HepG2 (cell line): Measurements from ENCODE around the gene PP2D1. TPM values are rescaled to one million over a fixed set of nuclear protein-coding genes. Genes with fewer than 3 reads are reported as not detected.

ENCODE experiments used
- ATAC-seq: fragments of 200-7000 bp; cut with Tn5 transposase; 3 replicates; pipeline ENCODE4 v1.9.1; 2020; ENCODE audit warnings: mild to moderate bottlenecking, moderate library complexity
- BruUV-seq: library from RNA; stranded (reverse); fragments of 400-500 nt; replicated peaks from 2 replicates; lab custom pipeline; 2021; lab: Mats Ljungman, UMichigan
- CTCF ChIA-PET: fragments of 300-600 bp; formaldehyde crosslinking; extraction: SDS; loops from one replicate; lab custom pipeline; 2021; ENCODE audit warnings: low total read pairs, inconsistent platforms, low intra/inter-chr PET ratio; lab: Yijun Ruan, JAX
- POLR2A ChIA-PET: fragments of 350-600 bp; sonication (Branson Sonifier 250); formaldehyde crosslinking; loops from one replicate; lab custom pipeline; 2020; ENCODE audit warnings: antibody characterized with exemption, inconsistent platforms; lab: Yijun Ruan, JAX
- DNase-seq: peaks from one replicate; pipeline ENCODE4 v3.0.0-alpha.2; 2015; ENCODE audit warnings: low spot score
- FAIRE-seq: peaks from 3 replicates; lab custom pipeline; 2011; peaks lifted over from hg19 to GRCh38; lab: Jason Lieb, UNC
- H2AFZ ChIP-seq: one replicate; pipeline ENCODE4 v1.6.1; 2011; ENCODE audit warnings: low read length, inconsistent platforms
- H3K27ac ChIP-seq: fragments of 300-600 bp; 3 replicates; pipeline ENCODE4 v1.8.0; 2011; ENCODE audit warnings: mixed run types, mild to moderate bottlenecking, mixed read lengths, low read length, inconsistent platforms; ENCODE audit not compliant: insufficient read depth; ENCODE audit errors: extremely low read length
- H3K27me3 ChIP-seq, 2 experiments: fragments of 200-600 bp in 1 of 2; 2 replicates in 1 of 2; 3 replicates in 1 of 2; pipeline versions ENCODE4 v1.6.0 to v1.8.0; 2011; ENCODE audit warnings: low read length in 2 of 2, mild to moderate bottlenecking in 2 of 2, moderate library complexity in 2 of 2, inconsistent platforms in 1 of 2; ENCODE audit not compliant: insufficient read depth in 2 of 2, control insufficient read depth in 1 of 2
- H3K36me3 ChIP-seq, 2 experiments: fragments of 200-600 bp in 1 of 2; replicated peaks in 1 of 2; 2 replicates in 1 of 2; 3 replicates in 1 of 2; pipeline versions ENCODE4 v1.5.1 to v1.8.0; 2011; ENCODE audit warnings: low read length in 2 of 2, inconsistent platforms in 1 of 2; ENCODE audit not compliant: insufficient read depth in 2 of 2, control insufficient read depth in 1 of 2
- H3K4me1 ChIP-seq: 2 replicates; pipeline ENCODE4 v1.5.1; 2012; ENCODE audit warnings: low read length, inconsistent platforms; ENCODE audit not compliant: insufficient read depth
- H3K4me2 ChIP-seq: 2 replicates; pipeline ENCODE4 v1.6.0; 2011; ENCODE audit warnings: low read depth, low read length, inconsistent platforms
- H3K4me3 ChIP-seq, 3 experiments: fragments of 200-600 bp in 1 of 3; sonication (generic), shearing (Covaris generic) in 1 of 3; replicated peaks in 1 of 3; 2 replicates each; pipeline ENCODE4 v1.5.1; 2011 to 2016; ENCODE audit warnings: low read length in 3 of 3, inconsistent platforms in 2 of 3, low read depth in 2 of 3, mild to moderate bottlenecking in 2 of 3, control low read depth in 1 of 3, mixed read lengths in 1 of 3; ENCODE audit not compliant: insufficient read depth in 1 of 3
- H3K79me2 ChIP-seq: one replicate; pipeline ENCODE4 v1.6.1; 2011; ENCODE audit warnings: low read length, inconsistent platforms; ENCODE audit not compliant: insufficient read depth
- H3K9ac ChIP-seq: 2 replicates; pipeline ENCODE4 v1.6.0; 2011; ENCODE audit warnings: mild to moderate bottlenecking, low read depth, low read length, inconsistent platforms; ENCODE audit not compliant: insufficient read depth
- H3K9me3 ChIP-seq: 2 replicates; pipeline ENCODE4 v1.5.1; 2012; ENCODE audit warnings: mild to moderate bottlenecking, low read length
- H4K20me1 ChIP-seq: 2 replicates; pipeline ENCODE4 v1.6.0; 2011; ENCODE audit warnings: inconsistent platforms, mild to moderate bottlenecking, low read length, moderate library complexity; ENCODE audit not compliant: insufficient read depth
- ARID2 ChIP-seq: sonication (generic); formaldehyde crosslinking; IDR thresholded peaks from 2 replicates; pipeline ENCODE4 v1.8.1; 2022; ENCODE audit warnings: mild to moderate bottlenecking, missing genetic modification reagents, borderline replicate concordance
- ATAD3A ChIP-seq: sonication (generic); formaldehyde crosslinking; IDR thresholded peaks from 2 replicates; pipeline ENCODE4 v1.4.0; 2020; ENCODE audit warnings: missing genetic modification reagents
- CHD4 ChIP-seq: fragments of 200-600 bp; sonication (generic); IDR thresholded peaks from 2 replicates; pipeline ENCODE4 v1.7.0; 2017; ENCODE audit warnings: mild to moderate bottlenecking, low read length, borderline replicate concordance
- MEIS1 ChIP-seq: sonication (generic); formaldehyde crosslinking; IDR thresholded peaks from 2 replicates; pipeline ENCODE4 v1.9.0; 2021; ENCODE audit warnings: mild to moderate bottlenecking, missing genetic modification reagents, moderate library complexity, borderline replicate concordance
- MTF1 ChIP-seq: sonication (generic); formaldehyde crosslinking; IDR thresholded peaks from 2 replicates; pipeline ENCODE4 v1.5.0; 2020; ENCODE audit warnings: missing genetic modification reagents
- MXI1 ChIP-seq: IDR thresholded peaks from 3 replicates; pipeline ENCODE4 v1.6.1; 2012; ENCODE audit warnings: low read depth, low read length, inconsistent platforms, borderline replicate concordance
- TARDBP ChIP-seq: sonication (generic); formaldehyde crosslinking; IDR thresholded peaks from 2 replicates; pipeline ENCODE4 v1.8.0; 2022; ENCODE audit warnings: mild to moderate bottlenecking, missing genetic modification reagents
- TMF1 ChIP-seq: sonication (generic); formaldehyde crosslinking; IDR thresholded peaks from 2 replicates; pipeline ENCODE4 v1.8.1; 2022; ENCODE audit warnings: low read depth, missing genetic modification reagents
- TRIM24 ChIP-seq: sonication (generic); formaldehyde crosslinking; IDR thresholded peaks from 2 replicates; pipeline ENCODE4 v1.8.0; 2022; ENCODE audit warnings: mild to moderate bottlenecking, missing genetic modification reagents
- ZNF577 ChIP-seq: sonication (generic); formaldehyde crosslinking; IDR thresholded peaks from 2 replicates; pipeline ENCODE4 v1.4.0; 2020; ENCODE audit warnings: mild to moderate bottlenecking, low read depth, missing genetic modification reagents, borderline replicate concordance
- ZNF674 ChIP-seq: sonication (generic); formaldehyde crosslinking; IDR thresholded peaks from 2 replicates; pipeline ENCODE4 v1.5.0; 2020; ENCODE audit warnings: low read depth, mild to moderate bottlenecking, missing genetic modification reagents
- ZNF768 ChIP-seq: sonication (generic); formaldehyde crosslinking; IDR thresholded peaks from 2 replicates; pipeline ENCODE4 v1.4.0; 2020; ENCODE audit warnings: missing genetic modification reagents
- WGBS: methylation state at CpG from one replicate; pipeline ENCODE4 v1.1.6; 2017; ENCODE audit warnings: low lambda C conversion rate; 5-methylcytosine and 5-hydroxymethylcytosine counted together
- in situ Hi-C: cut with HindIII; loops from 2 replicates; pipeline ENCODE4 v1.10.0; 2017; ENCODE audit warnings: low pct_unique_long_range_greater_than_20kb; ENCODE audit not compliant: extremely low pct_ligation_motif_present
- intact Hi-C: fragments of 100-400 bp; cut with micrococcal nuclease; formaldehyde crosslinking; loops from one replicate; pipeline ENCODE4 v1.10.0; 2022; ENCODE audit not compliant: unreplicated experiment
- polyA plus RNA-seq, 8 experiments: library from polyadenylated mRNA; depleted of rRNA in 3 of 8; stranded (reverse) in 7 of 8; unstranded in 1 of 8; fragments of >200 nt; fragmentation: Illumina TruSeq in 4 of 8; extraction: Trizol in 4 of 8; gene quantifications; 2 replicates each; pipeline versions ENCODE4 v1.2.1 to v1.2.3, GENCODE V29; 2011 to 2016; ENCODE audit warnings: low read depth in 4 of 8, missing spikeins in 1 of 8, mixed read lengths in 1 of 8; ENCODE audit not compliant: insufficient read depth in 1 of 8
- total RNA-seq, 5 experiments: library from RNA; depleted of rRNA; stranded (reverse); fragments of >200 nt; fragmentation: Illumina TruSeq; extraction: Trizol; gene quantifications; 2 replicates each; pipeline ENCODE4 v1.2.3, GENCODE V29; 2016; ENCODE audit warnings: low read depth in 1 of 5
- TF ChIP-seq, protein P1 (sequence below): sonication (generic); formaldehyde crosslinking; IDR thresholded peaks from 2 replicates; pipeline ENCODE4 v1.4.0; 2020; ENCODE audit warnings: missing genetic modification reagents
- TF ChIP-seq, protein P2 (sequence below): sonication (generic); formaldehyde crosslinking; IDR thresholded peaks from 2 replicates; pipeline ENCODE4 v1.4.0; 2020; ENCODE audit warnings: missing genetic modification reagents, borderline replicate concordance
- TF ChIP-seq, protein P3 (sequence below): IDR thresholded peaks from 2 replicates; pipeline ENCODE4 v1.6.1; 2012; ENCODE audit warnings: low read depth, low read length, improper control_type of control experiment
- TF ChIP-seq, protein P4 (sequence below): IDR thresholded peaks from 2 replicates; pipeline ENCODE4 v1.6.1; 2016; ENCODE audit warnings: missing compliant biosample characterization, missing genetic modification reagents, borderline replicate concordance

The PP2D1 gene
- total and polyA plus RNA-seq, 2 of the 13 experiments (the other 11 are each of a cell fraction or from before 2014, with no cell fraction given), result not detected

DNA sequence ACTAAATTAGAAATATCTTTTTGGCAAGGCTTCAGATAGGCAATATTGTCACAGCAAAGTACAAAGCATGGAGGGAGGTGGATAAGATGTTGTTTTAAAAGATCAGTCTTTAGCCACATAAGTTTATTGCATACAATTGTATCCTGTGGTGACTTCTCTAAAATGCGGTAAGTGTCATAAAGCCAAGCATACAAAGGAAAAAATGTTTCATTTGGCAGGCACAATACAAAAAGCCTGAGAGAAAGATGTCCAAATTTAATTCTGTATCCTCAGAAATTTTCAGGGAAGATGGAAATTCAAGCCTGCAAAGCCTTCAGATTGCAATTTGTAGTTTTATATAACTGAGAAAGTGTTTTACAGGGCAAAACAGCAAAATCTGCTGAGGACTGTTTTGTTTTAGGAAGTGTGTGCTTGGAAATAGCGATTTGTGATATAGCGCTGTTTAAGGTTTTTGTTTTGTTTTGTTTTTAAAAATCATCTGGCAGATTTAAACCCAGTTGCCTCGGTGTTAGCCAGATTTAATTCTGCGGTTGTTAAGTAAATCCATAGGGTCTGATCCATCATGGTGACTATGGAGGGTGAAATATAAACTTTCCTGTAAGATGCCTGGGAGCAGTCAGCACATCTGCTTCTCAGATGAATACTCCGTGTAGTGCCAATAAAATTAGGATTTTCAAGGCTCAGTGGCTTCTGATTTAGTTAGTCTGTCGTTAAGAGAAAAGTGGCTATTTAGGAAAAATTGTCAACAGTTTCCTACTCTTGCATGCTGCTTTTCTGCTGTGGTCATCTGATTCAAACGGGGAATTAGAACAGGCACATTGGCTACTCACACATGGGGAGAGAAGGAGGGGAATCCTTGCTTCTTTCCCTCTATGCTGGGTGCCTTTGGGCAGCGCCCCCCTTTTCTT lies 36.2 kb upstream of the PP2D1 start (continued):
- TF ChIP-seq ATAD3A (CRISPR knock-in tag) (no peak), MEIS1 (CRISPR knock-in tag) (no peak), TMF1 (no peak)
- TF ChIP-seq, protein P1, sequence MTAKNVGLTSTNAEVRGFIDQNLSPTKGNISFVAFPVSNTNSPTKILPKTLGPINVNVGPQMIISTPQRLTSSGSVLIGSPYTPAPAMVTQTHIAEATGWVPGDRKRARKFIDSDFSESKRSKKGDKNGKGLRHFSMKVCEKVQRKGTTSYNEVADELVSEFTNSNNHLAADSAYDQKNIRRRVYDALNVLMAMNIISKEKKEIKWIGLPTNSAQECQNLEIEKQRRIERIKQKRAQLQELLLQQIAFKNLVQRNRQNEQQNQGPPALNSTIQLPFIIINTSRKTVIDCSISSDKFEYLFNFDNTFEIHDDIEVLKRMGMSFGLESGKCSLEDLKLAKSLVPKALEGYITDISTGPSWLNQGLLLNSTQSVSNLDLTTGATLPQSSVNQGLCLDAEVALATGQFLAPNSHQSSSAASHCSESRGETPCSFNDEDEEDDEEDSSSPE (CRISPR knock-in tag), result no peak
- TF ChIP-seq, protein P2, sequence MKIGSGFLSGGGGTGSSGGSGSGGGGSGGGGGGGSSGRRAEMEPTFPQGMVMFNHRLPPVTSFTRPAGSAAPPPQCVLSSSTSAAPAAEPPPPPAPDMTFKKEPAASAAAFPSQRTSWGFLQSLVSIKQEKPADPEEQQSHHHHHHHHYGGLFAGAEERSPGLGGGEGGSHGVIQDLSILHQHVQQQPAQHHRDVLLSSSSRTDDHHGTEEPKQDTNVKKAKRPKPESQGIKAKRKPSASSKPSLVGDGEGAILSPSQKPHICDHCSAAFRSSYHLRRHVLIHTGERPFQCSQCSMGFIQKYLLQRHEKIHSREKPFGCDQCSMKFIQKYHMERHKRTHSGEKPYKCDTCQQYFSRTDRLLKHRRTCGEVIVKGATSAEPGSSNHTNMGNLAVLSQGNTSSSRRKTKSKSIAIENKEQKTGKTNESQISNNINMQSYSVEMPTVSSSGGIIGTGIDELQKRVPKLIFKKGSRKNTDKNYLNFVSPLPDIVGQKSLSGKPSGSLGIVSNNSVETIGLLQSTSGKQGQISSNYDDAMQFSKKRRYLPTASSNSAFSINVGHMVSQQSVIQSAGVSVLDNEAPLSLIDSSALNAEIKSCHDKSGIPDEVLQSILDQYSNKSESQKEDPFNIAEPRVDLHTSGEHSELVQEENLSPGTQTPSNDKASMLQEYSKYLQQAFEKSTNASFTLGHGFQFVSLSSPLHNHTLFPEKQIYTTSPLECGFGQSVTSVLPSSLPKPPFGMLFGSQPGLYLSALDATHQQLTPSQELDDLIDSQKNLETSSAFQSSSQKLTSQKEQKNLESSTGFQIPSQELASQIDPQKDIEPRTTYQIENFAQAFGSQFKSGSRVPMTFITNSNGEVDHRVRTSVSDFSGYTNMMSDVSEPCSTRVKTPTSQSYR (CRISPR knock-in tag), result no peak
- TF ChIP-seq, all 625 proteins: peak for 0

DNA sequence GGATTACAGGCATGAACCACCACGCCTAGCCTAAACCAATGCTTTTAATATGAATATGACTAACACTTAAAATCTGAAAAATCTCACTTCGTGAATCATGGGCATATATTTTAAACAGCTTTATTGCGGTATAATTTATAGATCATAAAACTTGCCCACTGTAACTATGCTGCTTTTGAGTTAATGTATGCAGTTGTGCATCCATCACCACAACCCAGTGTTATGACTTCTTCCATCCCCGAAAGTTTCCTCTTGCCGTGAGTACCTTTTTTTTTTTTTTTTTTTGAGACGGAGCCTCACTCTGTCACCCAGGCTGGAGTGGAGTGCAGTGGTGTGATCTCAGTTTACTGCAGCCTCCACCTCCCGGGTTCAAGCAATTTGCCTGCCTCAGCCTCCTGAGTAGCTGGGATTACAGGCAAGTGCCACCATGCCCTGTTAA lies 35.3 kb upstream of the PP2D1 start:
- no TSS peak for BruUV-seq
- POLR2A ChIA-PET, result no interaction called here
- no peaks in the 10 kb centered on the region for H4K20me1 ChIP-seq
- in situ Hi-C loops, result no loop called here
- H3K9ac ChIP-seq, result no peak overlapping the region
- CTCF ChIA-PET, result no interaction called here
- no peaks in the 10 kb centered on the region for H3K36me3 ChIP-seq
- ATAC-seq (no peak), DNase-seq (no peak), FAIRE-seq (no peak)
- no peak overlapping the region for H3K27ac ChIP-seq
- no peaks in the 10 kb centered on the region for H3K27me3 ChIP-seq
- H2AFZ ChIP-seq, result no peak overlapping the region
- H3K4me3 ChIP-seq, result no peak overlapping the region
- no peak overlapping the region for H3K4me2 ChIP-seq
- peaks cover 12% of the 10 kb centered on the region for H3K4me1 ChIP-seq
- intact Hi-C loops, result no loop called here
- 83% methylated on average over 7 of the region's 7 CpGs for WGBS
- no peaks in the 10 kb centered on the region for H3K9me3 ChIP-seq
- no peaks in the 10 kb centered on the region for H3K79me2 ChIP-seq
- TF ChIP-seq TRIM24 (CRISPR knock-in tag), result no peak
- TF ChIP-seq, protein P3, sequence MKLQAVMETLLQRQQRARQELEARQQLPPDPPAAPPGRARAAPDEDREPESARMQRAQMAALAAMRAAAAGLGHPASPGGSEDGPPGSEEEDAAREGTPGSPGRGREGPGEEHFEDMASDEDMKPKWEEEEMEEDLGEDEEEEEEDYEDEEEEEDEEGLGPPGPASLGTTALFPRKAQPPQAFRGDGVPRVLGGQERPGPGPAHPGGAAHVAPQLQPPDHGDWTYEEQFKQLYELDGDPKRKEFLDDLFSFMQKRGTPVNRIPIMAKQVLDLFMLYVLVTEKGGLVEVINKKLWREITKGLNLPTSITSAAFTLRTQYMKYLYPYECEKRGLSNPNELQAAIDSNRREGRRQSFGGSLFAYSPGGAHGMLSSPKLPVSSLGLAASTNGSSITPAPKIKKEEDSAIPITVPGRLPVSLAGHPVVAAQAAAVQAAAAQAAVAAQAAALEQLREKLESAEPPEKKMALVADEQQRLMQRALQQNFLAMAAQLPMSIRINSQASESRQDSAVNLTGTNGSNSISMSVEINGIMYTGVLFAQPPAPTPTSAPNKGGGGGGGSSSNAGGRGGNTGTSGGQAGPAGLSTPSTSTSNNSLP, result no peak
- TF ChIP-seq ZNF577 (CRISPR knock-in tag), result no peak
- TF ChIP-seq, protein P4, sequence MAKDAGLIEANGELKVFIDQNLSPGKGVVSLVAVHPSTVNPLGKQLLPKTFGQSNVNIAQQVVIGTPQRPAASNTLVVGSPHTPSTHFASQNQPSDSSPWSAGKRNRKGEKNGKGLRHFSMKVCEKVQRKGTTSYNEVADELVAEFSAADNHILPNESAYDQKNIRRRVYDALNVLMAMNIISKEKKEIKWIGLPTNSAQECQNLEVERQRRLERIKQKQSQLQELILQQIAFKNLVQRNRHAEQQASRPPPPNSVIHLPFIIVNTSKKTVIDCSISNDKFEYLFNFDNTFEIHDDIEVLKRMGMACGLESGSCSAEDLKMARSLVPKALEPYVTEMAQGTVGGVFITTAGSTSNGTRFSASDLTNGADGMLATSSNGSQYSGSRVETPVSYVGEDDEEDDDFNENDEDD, result no peak
- no peak for TF ChIP-seq MXI1
- no peak for TF ChIP-seq ARID2 (CRISPR knock-in tag)
- TF ChIP-seq TARDBP (CRISPR knock-in tag), result no peak
- no peak for TF ChIP-seq ZNF674
- no peak for TF ChIP-seq ZNF768 (CRISPR knock-in tag)
- TF ChIP-seq MTF1 (CRISPR knock-in tag), result no peak
- TF ChIP-seq CHD4, result no peak
